Stimulated activated CD8-positive, alpha-beta memory T cell treated with anti-CD3 and anti-CD28 coated beads, Interleukin-4, amount 100 ng/mL, for 4 hours (primary cell): ENCODE measurements around the gene SLC44A3.

Experiments
- DNase-seq, 2 donors: peaks; one replicate each; pipeline ENCODE4 v3.0.0-alpha.2; 2020; ENCODE audit warnings: low read depth in 2 of 2, low spot score in 1 of 2

SLC44A3 gene, protein sequence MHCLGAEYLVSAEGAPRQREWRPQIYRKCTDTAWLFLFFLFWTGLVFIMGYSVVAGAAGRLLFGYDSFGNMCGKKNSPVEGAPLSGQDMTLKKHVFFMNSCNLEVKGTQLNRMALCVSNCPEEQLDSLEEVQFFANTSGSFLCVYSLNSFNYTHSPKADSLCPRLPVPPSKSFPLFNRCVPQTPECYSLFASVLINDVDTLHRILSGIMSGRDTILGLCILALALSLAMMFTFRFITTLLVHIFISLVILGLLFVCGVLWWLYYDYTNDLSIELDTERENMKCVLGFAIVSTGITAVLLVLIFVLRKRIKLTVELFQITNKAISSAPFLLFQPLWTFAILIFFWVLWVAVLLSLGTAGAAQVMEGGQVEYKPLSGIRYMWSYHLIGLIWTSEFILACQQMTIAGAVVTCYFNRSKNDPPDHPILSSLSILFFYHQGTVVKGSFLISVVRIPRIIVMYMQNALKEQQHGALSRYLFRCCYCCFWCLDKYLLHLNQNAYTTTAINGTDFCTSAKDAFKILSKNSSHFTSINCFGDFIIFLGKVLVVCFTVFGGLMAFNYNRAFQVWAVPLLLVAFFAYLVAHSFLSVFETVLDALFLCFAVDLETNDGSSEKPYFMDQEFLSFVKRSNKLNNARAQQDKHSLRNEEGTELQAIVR

DNA sequence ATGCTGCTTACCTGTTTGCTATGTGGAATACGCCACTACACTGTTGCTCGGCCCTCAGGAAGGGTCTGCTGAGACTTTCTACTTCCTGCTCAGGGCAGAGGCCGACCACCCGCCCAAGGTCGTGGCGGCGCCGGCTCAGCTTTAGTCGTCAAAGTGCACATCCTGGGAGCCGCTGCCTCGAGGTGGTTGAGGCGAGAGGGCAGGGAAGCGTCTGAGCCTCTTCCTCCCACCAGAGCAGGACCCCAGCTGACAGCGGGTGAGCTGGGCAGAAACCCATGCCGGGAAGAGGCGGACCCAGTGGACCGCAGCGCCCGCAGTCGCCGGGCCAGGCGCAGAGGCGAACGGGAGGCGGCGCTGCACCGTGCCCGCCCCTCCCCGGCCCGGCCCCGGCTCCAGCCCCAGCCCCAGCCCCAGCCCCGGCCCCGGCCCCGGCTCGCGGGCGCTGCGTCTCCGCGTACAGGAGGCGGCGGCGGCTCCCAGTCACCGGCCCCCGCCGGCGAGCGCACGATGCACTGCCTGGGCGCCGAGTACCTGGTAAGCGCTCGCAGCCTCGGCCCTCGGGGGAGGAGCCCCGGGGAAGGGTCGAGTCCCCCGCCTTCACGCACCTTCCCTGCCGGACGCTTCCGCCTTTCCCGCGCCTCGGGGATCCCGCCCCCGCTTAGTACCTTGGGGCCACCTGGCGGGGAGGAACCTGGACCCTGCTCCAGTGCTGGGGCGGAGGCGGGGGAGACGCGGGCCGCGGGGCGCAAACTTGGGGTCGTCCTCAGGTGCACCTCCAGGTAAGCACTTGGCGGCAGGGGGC lies at the start of gene SLC44A3:
Gene SLC44A3 (plus strand): TSS at position 413 of the 802 bp plus-strand sequence. CDS start 95 bp downstream, at position 508.
- DNase-seq: no peak

DNA sequence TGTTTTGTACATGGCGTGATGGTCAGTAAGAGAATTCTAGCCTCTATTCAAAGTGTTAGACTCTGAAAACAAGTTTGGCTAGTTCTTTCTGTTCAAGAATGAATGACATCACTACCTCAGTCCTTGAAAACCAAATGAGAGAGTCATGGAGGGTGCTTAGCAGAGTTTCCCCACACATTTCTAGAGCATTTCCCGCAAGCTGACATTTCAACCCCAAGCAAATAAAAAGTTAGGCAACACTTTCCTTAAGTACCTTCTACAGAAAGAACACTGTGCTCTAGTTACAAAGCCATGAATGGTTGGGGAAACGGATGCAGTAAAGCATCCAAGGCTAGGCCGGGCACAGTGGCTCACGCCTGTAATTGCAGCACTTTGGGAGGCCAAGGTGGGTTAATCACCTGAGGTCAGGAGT lies 47.9 kb upstream of the SLC44A3 start:
- no peak for DNase-seq

DNA sequence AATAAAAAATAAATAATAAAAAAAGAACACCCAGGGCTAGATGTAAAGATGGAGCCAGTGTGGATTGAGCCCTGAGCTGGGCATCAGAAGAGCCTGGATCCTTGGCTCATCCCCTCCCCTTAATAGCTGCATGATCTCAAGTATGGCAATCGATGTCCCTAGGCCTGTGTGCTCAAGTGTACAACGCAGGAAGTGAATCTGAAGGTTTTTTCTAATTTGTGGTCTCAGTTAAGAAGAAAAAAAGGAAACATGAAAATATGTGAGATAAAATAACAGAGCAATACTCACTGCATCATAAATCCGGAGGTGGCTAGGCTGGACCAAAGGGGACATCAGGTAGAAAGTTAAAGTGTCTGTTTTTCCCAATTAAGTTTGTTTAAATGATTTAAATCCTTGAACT lies 47.3 kb upstream of the SLC44A3 start:
- DNase-seq: no peak

DNA sequence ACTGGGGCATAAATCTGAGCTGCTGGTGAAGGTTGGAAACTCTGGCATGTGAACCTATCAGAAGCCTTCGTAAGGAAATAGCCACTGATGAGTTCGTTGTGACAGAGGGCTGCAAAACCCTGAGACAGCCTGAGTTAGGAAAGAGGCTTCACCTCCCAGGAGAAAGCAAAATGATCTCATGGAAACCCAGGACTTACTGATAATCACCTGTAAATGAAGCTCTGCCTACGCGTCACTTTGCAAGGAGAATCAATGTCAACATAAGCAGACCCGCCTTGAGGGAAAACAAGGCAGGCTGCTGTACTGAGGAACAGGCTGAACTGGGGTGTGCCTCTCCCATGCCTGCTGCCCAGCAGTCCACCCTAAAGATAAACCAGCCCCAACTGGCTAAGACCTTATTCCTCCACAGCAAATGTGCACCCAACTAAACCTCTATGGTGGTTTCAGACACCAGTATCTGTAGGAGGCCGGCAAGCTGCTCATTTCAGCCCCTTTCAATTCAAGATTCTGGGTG lies 46.8 kb upstream of the SLC44A3 start:
- DNase-seq: no peak

DNA sequence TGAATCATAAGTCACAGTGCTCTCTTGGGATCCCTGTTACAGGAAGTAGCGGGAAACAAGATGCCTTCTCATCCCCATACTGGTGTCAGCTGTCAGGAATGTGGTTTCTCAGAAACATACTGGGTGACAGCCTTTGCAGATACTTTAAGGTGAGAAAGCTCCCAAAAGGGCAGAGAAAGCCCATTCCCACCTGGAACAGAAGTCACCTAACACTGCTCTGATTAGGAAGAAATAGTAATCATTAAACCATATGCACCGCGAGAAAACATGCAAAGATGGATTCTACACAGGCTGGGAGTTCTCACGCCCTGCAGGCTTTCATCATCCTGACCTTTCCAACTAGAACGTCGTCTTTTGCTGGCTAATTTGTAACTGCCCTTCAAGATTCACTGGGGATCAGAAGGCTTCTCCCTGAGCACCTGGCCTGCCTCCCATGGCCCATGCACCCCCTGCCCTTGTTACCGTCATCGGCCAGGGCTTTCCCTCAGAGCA lies 46.2 kb upstream of the SLC44A3 start:
- no peak for DNase-seq

DNA sequence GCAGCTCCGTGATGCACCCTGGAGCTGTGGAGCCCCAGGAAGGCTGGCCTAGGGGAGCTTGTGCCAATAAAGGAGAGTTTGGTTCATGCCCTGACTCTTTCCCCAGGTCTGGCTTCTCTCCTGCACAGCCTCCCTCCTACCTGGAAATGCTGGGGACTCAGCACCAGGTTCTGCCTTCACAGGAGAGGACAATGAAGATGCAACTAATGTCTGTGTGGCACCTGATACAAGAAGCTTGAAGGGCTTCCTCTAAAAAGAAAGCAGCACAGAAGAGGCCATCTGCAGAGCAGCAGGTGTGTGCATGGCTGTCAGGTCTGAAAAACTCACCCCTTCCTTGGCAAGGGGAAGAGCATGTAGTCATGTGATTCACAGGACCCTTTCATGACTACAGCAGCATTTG lies 43.7 kb upstream of the SLC44A3 start:
- DNase-seq: no peak

DNA sequence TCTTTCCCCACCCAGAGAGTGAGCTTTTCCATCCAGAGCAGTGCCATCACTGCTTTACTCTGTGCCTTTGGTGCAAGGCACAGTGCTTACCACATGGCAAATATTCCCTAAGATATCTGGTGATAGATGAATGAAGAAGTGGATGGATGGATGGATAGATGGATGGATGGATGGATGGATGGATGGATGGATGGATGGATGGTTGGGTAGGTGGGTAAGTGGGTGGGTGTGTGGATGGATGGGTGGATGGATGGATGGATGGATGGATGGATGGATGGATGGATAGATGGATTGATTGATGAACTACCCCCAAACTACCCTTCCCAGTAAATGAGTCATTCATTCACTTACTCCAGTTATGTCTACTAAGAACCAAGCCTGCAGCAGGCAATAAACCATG lies 42.9 kb upstream of the SLC44A3 start:
- no peak for DNase-seq

DNA sequence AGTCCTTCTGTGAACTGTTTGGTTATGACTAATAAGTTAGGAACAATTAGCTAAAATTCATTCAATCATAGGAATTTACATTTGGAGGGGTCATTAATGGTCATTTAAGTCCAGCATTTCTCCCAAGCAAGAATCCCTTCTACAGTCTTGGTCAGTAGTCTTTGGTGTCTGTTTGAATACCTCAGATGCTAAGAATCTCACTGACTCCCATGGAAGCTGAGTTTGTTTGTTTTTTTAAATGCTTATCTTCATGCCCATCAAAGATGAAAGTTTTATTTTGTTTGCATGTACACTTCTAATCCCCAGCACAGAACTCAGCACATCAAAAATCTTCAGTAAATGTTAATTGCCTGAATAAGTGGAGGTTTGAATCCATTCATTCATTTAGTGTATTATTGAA lies 41.3 kb upstream of the SLC44A3 start:
- DNase-seq: no peak

DNA sequence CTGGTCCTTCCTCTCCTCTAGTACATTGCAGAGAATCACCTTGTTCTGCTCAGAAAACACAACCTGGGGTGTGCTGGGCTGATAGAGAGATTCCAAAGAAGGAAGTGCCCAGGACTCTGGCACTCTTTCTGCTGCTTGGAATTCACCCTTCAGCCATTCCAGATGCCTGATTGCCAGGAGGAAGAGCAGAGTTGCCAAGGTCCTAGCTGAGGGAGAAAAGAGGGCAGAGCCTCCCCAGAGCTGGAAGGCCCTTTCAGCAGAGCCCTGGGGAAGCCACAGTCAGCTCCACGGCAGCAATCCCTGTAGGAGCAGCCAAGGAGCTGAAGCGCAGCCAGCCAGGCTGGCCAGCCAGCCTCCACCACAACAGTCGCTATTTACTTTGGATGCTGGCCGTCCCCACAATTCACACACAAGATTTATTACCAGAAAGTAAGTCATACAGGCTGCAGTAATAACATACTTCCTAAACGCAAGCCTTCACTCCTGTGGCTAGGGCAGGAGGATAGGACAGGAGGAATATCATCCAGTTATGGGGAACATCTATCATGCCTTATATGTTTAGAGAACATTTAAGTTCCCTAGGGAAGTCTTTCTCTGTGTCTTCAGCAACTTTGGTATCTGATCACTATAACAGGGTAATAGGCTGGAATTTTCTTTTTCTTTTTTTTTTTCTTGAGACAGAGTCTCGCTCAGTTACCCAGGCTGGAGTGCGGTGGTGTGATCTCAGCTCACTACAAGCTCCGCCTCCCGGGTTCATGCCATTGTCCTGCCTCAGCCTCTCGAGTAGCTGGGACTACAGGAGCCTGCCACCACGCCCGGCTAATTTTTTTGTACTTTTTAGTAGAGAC lies 36.6 kb upstream of the SLC44A3 start:
- DNase-seq: no peak

DNA sequence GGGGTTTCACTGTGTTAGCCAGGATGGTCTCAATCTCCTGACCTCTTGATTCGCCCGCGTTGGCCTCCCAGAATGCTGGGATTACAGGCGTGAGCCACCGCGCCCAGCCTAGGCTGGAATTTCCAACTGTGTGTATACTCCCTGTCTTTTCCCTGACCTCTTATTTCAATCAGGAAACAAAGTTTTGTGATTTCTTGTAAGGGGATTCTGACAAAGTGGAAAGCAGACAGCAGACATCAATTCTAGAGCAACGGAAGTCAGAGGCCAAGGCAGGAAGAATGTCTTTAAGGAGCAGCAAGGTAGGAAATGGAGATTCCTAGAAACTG lies 36.0 kb upstream of the SLC44A3 start:
- no peak for DNase-seq

DNA sequence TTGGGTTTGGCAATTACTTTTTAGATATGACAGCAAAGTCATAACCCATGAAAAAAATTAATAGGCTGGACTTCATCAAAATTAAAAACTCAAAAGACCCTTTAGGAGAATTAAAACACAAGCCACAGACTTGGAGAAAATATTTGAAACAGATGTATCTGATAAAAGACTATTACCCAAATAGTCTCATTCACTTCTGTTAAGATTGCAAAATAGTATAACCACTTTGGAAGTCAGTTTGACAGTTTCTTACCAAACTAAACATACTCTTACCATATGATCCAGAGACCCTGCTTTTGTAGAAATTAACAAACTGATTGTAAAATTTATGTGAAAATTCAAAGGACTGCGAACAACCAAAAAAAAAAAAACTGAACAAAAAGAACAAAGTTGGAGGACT lies 32.5 kb upstream of the SLC44A3 start:
- DNase-seq: no peak

DNA sequence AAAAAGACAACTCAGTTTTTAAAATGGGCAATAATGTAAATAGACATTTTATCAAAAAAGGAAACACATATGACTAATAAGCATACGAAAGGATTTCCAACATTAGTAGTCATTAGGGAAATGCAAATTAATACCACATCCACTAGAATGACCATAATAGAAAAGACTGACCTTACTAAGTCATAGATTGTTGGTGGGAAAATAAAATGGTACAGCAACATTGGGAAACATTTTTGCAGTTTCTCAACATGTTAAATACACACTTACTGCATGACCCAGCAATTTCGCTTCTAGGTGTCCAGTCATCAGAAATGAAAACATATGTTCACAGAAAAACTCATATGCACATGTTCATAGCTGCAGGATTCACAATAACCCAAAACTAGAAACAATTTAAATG lies 29.9 kb upstream of the SLC44A3 start:
- DNase-seq: no peak

DNA sequence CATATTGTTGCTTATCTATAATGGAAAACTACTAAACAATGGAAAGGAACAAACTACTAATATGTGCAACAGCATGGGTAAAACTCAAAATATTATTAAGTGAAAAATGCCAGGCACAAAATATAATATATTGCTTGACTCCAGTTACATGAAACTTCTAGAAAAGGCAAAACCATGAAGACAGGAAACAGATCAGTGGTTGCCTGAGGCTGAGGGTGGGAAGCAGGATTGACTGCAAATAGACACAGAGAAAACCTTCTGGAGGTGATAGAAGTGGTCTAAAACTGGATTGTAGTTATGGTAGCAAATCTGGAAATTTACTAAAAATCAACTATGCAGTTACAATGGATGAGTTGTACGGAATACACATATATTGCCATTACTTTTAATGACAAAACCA lies 29.5 kb upstream of the SLC44A3 start:
- no peak for DNase-seq

DNA sequence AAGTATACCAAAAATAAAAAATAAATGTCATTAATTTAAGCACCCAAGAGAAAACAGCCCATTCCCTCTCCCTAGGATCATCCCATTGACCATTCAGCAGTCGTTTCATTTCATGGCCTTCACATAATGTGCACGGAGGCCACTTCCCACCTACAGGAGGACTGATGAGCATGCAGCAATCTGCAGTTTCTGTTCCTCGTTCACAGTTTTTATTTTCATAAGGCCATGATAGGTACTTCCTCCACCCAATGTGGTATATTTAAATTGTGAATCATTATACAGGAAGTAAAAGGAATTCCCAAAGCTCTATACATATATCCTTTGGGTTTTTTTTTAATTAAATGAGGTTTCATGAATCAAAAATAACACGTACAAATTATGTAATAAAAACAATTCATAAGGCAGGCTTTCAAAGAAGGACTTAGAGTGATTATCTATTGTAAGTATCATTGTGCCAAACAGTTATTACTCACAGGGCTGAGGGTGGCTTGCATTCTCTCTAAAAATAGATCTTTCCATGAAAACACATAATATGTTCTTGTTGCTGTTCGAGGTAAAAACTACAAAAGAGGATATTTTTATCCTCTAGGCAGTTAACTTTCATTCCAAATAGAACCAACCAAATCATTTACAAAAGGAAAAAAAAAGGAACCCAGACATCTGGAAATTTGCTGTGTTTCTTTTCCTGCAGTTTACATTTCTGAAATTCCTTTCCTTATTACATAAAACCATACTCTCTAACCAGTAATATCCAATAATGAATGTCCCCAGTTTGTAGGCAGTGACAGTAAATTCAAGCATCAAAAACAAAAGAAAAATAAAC lies 27.5 kb upstream of the SLC44A3 start:
- no peak for DNase-seq

DNA sequence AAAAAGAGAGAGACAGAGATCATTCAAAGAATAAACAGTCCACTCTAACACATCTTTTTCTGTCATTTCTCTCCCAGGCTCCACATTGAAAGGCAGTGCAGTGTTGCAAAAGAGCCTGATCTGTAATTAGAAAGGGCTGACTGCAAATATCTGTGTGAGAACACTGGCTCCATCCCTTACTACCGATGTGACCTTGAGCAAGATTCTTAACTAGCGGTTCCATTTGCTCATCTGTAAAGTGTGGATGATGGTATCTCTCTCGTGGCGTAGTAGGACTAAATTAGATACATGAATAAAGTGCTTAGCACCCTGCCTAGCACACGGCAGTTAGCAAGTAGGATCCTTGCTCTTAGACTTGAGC lies 26.9 kb upstream of the SLC44A3 start:
- no peak for DNase-seq

DNA sequence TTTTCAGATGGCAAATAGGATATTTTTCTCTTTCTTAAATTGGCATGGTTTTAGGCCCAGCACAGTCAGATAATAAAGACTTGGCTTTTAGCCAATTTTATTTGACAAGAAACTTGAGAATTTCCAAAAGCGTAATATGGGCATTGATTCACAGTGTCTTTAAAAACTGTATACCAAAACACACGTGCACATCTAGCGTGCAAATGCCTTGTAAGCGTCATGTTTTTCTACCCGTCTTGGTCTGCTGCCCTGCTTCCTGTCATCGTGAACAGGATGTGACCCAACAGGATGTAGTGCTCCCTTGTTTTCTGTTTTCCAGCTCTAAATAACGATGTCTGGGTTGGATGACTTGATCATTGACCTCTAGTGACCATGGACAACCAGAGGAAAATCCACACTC lies 24.7 kb upstream of the SLC44A3 start:
- DNase-seq: no peak

DNA sequence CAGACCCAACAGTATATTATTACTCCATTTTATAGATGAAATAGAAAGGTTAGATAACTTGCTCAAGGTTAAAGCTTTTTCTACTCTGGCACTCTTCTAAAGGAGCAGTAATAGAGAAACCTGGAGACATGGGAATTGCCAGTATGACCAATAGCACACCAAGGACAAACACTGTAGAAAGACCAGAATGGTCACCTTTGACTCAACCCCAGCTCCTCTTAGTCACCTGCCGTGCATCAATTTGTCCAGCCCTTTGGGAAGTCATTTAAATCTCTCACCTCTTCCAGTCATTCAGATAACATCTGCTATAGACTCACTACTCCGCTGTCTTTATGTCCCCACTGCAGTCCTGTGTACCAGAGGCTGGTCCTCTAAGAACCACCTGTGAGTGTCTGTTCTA lies 23.9 kb upstream of the SLC44A3 start:
- no peak for DNase-seq

DNA sequence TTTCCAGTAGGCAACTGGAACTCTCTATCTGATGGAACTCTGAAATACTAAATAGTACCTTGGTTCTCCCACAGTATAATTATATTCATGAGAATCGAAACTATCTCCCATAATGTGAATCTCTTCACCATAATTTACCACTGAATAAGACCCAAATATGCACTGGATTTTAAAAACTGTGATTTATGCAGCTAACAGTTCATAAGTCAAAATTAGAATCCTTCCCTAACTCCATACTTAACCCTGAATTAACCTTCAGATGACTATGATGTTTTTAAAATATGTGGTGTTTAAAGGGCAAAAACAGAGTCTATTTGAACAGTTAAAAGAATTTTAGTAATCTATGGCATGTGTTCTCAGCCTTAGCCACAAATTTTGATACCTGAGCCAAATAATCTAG lies 22.9 kb upstream of the SLC44A3 start:
- DNase-seq: no peak

DNA sequence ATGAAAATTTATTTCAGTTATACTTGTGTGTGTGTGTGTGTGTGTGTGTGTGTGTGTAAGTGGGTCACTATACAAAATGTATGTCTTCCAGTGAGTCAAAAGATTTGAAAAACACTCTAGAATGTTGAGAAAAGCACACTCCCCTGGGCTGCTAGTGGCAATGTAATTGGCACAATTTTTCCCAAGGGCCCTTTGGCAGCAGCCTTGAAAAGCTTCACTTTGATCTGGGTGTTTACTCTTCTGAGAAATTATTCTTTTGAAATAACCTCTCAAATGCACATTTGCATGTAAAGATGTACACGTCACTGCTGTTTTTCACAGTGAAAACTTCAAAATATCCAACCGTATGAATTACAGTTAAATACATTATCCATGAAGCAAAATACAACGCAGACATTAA lies 22.1 kb upstream of the SLC44A3 start:
- no peak for DNase-seq

DNA sequence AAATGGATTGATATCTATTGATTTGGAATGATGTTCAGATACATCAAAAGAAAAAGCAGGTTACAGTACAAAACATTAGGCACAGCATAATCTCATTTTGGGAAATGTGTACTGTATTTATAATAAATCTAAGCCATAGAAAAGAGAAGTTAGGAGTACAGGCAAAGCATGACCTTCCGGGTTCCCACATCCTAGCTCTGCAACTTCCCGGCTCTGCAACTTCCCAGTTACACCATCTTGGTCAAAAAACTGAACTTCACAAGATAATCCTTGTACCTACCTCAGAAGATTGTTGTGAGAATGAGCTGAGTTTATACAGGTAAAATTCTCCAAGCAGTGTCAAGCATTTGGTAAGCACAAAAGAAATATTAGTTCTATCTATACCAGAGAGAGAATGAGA lies 21.7 kb upstream of the SLC44A3 start:
- no peak for DNase-seq
